H1 (cell line): Measurements from ENCODE around the gene ELAVL1. TPM values are rescaled to one million over a fixed set of nuclear protein-coding genes. Genes with fewer than 3 reads are reported as not detected.

Source experiments
- CTCF ChIA-PET: fragments of 300-600 bp; sonication (Branson Sonifier 250); formaldehyde crosslinking; loops from one replicate; lab custom pipeline; 2021; ENCODE audit not compliant: partially characterized antibody; lab: Charles Lee
- POLR2A ChIA-PET: fragments of 300-600 bp; sonication (Branson Sonifier 250); formaldehyde crosslinking; loops from one replicate; lab custom pipeline; 2021; ENCODE audit warnings: inconsistent platforms; ENCODE audit not compliant: partially characterized antibody; lab: Charles Lee
- DNase-seq, 2 experiments: peaks; one replicate each; pipeline versions ENCODE4 v3.0.0 to v3.0.0-alpha.2; 2010 to 2022; ENCODE audit warnings: low spot score in 2 of 2, low read depth in 1 of 2, mixed read lengths in 1 of 2
- FAIRE-seq: peaks from 2 replicates; lab custom pipeline; 2011; peaks lifted over from hg19 to GRCh38; lab: Jason Lieb, UNC
- H2AFZ ChIP-seq: 2 replicates; pipeline ENCODE4 v1.8.1; 2012; ENCODE audit warnings: low read length, inconsistent platforms
- H2AK5ac ChIP-seq: 2 replicates; pipeline ENCODE4 v1.6.1; 2013; ENCODE audit warnings: low read depth, low read length
- H2BK120ac ChIP-seq: replicated peaks from 2 replicates; pipeline ENCODE3; 2013; ENCODE audit warnings: low read depth, low read length, inconsistent platforms
- H2BK12ac ChIP-seq: 2 replicates; pipeline ENCODE4 v1.6.1; 2013; ENCODE audit warnings: low read depth, low read length
- H2BK15ac ChIP-seq: 2 replicates; pipeline ENCODE4 v1.6.1; 2013; ENCODE audit warnings: low read length
- H2BK20ac ChIP-seq: 2 replicates; pipeline ENCODE4 v1.6.1; 2013; ENCODE audit warnings: low read length
- H2BK5ac ChIP-seq: 2 replicates; pipeline ENCODE4 v1.6.1; 2013; ENCODE audit warnings: low read depth, low read length
- H3K14ac ChIP-seq: 2 replicates; pipeline ENCODE4 v1.6.1; 2013; ENCODE audit warnings: inconsistent platforms; ENCODE audit not compliant: insufficient read length
- H3K18ac ChIP-seq: 2 replicates; pipeline ENCODE4 v1.6.1; 2013; ENCODE audit warnings: low read length; ENCODE audit errors: extremely low read depth
- H3K23ac ChIP-seq: 2 replicates; pipeline ENCODE4 v1.6.1; 2013; ENCODE audit warnings: inconsistent platforms; ENCODE audit not compliant: insufficient read length
- H3K23me2 ChIP-seq: 2 replicates; pipeline ENCODE4 v1.6.1; 2013; ENCODE audit warnings: low read depth, low read length
- H3K27ac ChIP-seq: 2 replicates; pipeline ENCODE4 v1.6.1; 2011; ENCODE audit warnings: low read depth, low read length, inconsistent platforms
- H3K27me3 ChIP-seq, 4 experiments: replicated peaks in 1 of 4; 1 replicate in 1 of 4; 2 replicates in 3 of 4; pipeline versions ENCODE4 v1.6.1 to v1.8.1; 2011 to 2013; ENCODE audit warnings: low read length in 3 of 4, mild to moderate bottlenecking in 3 of 4, inconsistent platforms in 2 of 4, mixed read lengths in 2 of 4, moderate library complexity in 1 of 4; ENCODE audit not compliant: control insufficient read depth in 3 of 4, insufficient read depth in 3 of 4; ENCODE audit errors: extremely low read depth in 1 of 4
- H3K36me3 ChIP-seq, 4 experiments: 2 replicates each; pipeline versions ENCODE4 v1.6.1 to v1.8.1; 2011 to 2013; ENCODE audit warnings: mild to moderate bottlenecking in 4 of 4, low read length in 3 of 4, moderate library complexity in 2 of 4, control low read depth in 1 of 4, inconsistent platforms in 1 of 4; ENCODE audit not compliant: insufficient read depth in 4 of 4, control insufficient read depth in 2 of 4
- H3K4ac ChIP-seq: replicated peaks from 2 replicates; pipeline ENCODE3; 2013; ENCODE audit warnings: low read length, low read depth, mixed read lengths, inconsistent platforms; ENCODE audit not compliant: insufficient read length
- H3K4me1 ChIP-seq, 4 experiments: replicated peaks in 1 of 4; 1 replicate in 1 of 4; 2 replicates in 3 of 4; pipeline versions ENCODE4 v1.6.1 to v1.8.1; 2011 to 2013; ENCODE audit warnings: low read length in 3 of 4, inconsistent platforms in 2 of 4, mixed read lengths in 1 of 4; ENCODE audit not compliant: insufficient read depth in 4 of 4, control insufficient read depth in 3 of 4
- H3K4me2 ChIP-seq, 2 experiments: 2 replicates each; pipeline versions ENCODE4 v1.6.1 to v1.8.1; 2011 to 2013; ENCODE audit warnings: low read depth in 2 of 2, low read length in 2 of 2, control low read depth in 1 of 2, inconsistent platforms in 1 of 2, mild to moderate bottlenecking in 1 of 2; ENCODE audit not compliant: insufficient read depth in 1 of 2
- H3K4me3 ChIP-seq, 4 experiments: fragments of 200-600, 300-600 bp in 1 of 4; sonication (generic), shearing (Covaris generic), sonication (Bioruptor Twin) in 1 of 4; 2 replicates each; pipeline versions ENCODE4 v1.5.1 to v1.8.1; 2011 to 2016; ENCODE audit warnings: low read length in 4 of 4, low read depth in 3 of 4, control low read depth in 2 of 4, inconsistent platforms in 2 of 4, mild to moderate bottlenecking in 2 of 4, mixed read lengths in 1 of 4, moderate library complexity in 1 of 4; ENCODE audit not compliant: insufficient read depth in 2 of 4; ENCODE audit errors: extremely low read depth in 1 of 4
- H3K56ac ChIP-seq: replicated peaks from 2 replicates; pipeline ENCODE3; 2013; ENCODE audit warnings: low read depth, mild to moderate bottlenecking, mixed read lengths, low read length, inconsistent platforms; ENCODE audit not compliant: insufficient read length
- H3K79me1 ChIP-seq: 2 replicates; pipeline ENCODE4 v1.6.1; 2013; ENCODE audit warnings: low read depth, low read length, control low read depth
- H3K79me2 ChIP-seq, 2 experiments: 2 replicates each; pipeline versions ENCODE4 v1.6.1 to v1.8.1; 2012 to 2013; ENCODE audit warnings: low read length in 2 of 2, mild to moderate bottlenecking in 2 of 2, inconsistent platforms in 1 of 2; ENCODE audit not compliant: insufficient read depth in 2 of 2, control insufficient read depth in 1 of 2
- H3K9ac ChIP-seq, 4 experiments: replicated peaks in 1 of 4; 1 replicate in 1 of 4; 2 replicates in 3 of 4; pipeline versions ENCODE4 v1.6.1 to v1.8.1; 2011 to 2013; ENCODE audit warnings: low read depth in 3 of 4, low read length in 3 of 4, control low read depth in 2 of 4, mild to moderate bottlenecking in 2 of 4, moderate library complexity in 2 of 4, inconsistent platforms in 1 of 4; ENCODE audit errors: extremely low read depth in 1 of 4
- H3K9me3 ChIP-seq, 2 experiments: 2 replicates each; pipeline versions ENCODE4 v1.6.1 to v1.8.1; 2012 to 2013; ENCODE audit warnings: mild to moderate bottlenecking in 2 of 2, moderate library complexity in 2 of 2, control low read depth in 1 of 2, inconsistent platforms in 1 of 2, low read depth in 1 of 2, low read length in 1 of 2, mixed read lengths in 1 of 2; ENCODE audit not compliant: insufficient read depth in 2 of 2
- H4K20me1 ChIP-seq, 2 experiments: replicated peaks in 1 of 2; 2 replicates each; pipeline versions ENCODE3 to v1.8.1; 2011 to 2013; ENCODE audit warnings: inconsistent platforms in 2 of 2, low read length in 2 of 2, mild to moderate bottlenecking in 1 of 2; ENCODE audit not compliant: insufficient read depth in 2 of 2, control insufficient read depth in 1 of 2
- H4K5ac ChIP-seq: 2 replicates; pipeline ENCODE4 v1.6.1; 2013; ENCODE audit warnings: low read length, low read depth, mixed read lengths, inconsistent platforms; ENCODE audit not compliant: insufficient read length
- H4K8ac ChIP-seq: 2 replicates; pipeline ENCODE4 v1.8.0; 2013; ENCODE audit warnings: mild to moderate bottlenecking, moderate library complexity, low read length, inconsistent platforms; ENCODE audit not compliant: insufficient read depth; ENCODE audit errors: extremely low read depth
- H4K91ac ChIP-seq: replicated peaks from 2 replicates; pipeline ENCODE3; 2013; ENCODE audit warnings: low read length, mixed read lengths, inconsistent platforms; ENCODE audit not compliant: insufficient read length
- BACH1 ChIP-seq: IDR thresholded peaks from 2 replicates; pipeline ENCODE4 v1.6.1; 2012; ENCODE audit warnings: low read length, improper control_type of control experiment
- CTCF ChIP-seq, 3 experiments: IDR thresholded peaks; 1 replicate in 2 of 3; 2 replicates in 1 of 3; pipeline versions ENCODE4 v1.5.1 to v1.6.1; 2011; ENCODE audit warnings: low read length in 3 of 3, mild to moderate bottlenecking in 3 of 3, inconsistent platforms in 2 of 3, low read depth in 1 of 3, moderate library complexity in 1 of 3; ENCODE audit not compliant: insufficient read depth in 1 of 3; ENCODE audit errors: control extremely low read depth in 1 of 3
- EGR1 ChIP-seq: IDR thresholded peaks from 2 replicates; pipeline ENCODE4 v1.6.1; 2011; ENCODE audit warnings: low read depth, low read length, borderline replicate concordance
- FOSL1 ChIP-seq: IDR thresholded peaks from 2 replicates; pipeline ENCODE4 v1.6.1; 2011; ENCODE audit warnings: mild to moderate bottlenecking, low read depth, low read length, moderate library complexity; ENCODE audit not compliant: insufficient read depth
- JUN ChIP-seq: IDR thresholded peaks from 2 replicates; pipeline ENCODE4 v1.6.1; 2011; ENCODE audit warnings: low read depth, mild to moderate bottlenecking, improper control_type of control experiment, low read length
- KDM1A ChIP-seq: fragments of 200-600, 300-600 bp; sonication (generic); IDR thresholded peaks from 2 replicates; pipeline ENCODE4 v1.7.1; 2016; ENCODE audit warnings: mild to moderate bottlenecking, low read length, borderline replicate concordance
- MAX ChIP-seq: IDR thresholded peaks from 2 replicates; pipeline ENCODE4 v1.6.1; 2012; ENCODE audit warnings: inconsistent platforms
- POLR2A ChIP-seq, 2 experiments: IDR thresholded peaks; 1 replicate in 1 of 2; 2 replicates in 1 of 2; pipeline ENCODE4 v1.6.1; 2011; ENCODE audit warnings: low read depth in 2 of 2, low read length in 2 of 2, mild to moderate bottlenecking in 2 of 2; ENCODE audit errors: control extremely low read depth in 1 of 2
- RNF2 ChIP-seq: fragments of 200-900, 300-1000 bp; sonication (generic); IDR thresholded peaks from 2 replicates; pipeline ENCODE4 v1.7.1; 2016; ENCODE audit warnings: borderline replicate concordance, low read depth, mild to moderate bottlenecking, antibody characterized with exemption, low read length; ENCODE audit not compliant: poor library complexity, severe bottlenecking; ENCODE audit errors: missing control alignments
- TAF1 ChIP-seq: IDR thresholded peaks from 2 replicates; pipeline ENCODE4 v1.6.1; 2011; ENCODE audit warnings: mild to moderate bottlenecking, low read depth, low read length
- TBP ChIP-seq: IDR thresholded peaks from 2 replicates; pipeline ENCODE4 v1.6.1; 2011; ENCODE audit warnings: low read depth, low read length, improper control_type of control experiment
- TCF12 ChIP-seq: IDR thresholded peaks from 2 replicates; pipeline ENCODE4 v1.6.1; 2011; ENCODE audit warnings: low read depth, mild to moderate bottlenecking, low read length
- YY1 ChIP-seq: IDR thresholded peaks from 2 replicates; pipeline ENCODE4 v1.6.1; 2011; ENCODE audit warnings: low read depth, mild to moderate bottlenecking, low read length
- WGBS, 2 experiments: shearing (Covaris generic) in 1 of 2; methylation state at CpG; one replicate each; pipeline versions ENCODE4 v1.1.6 to v1.1.7; 2013 to 2015; ENCODE audit warnings: low lambda C conversion rate in 2 of 2, mixed read lengths in 2 of 2, inconsistent platforms in 1 of 2, low coverage in 1 of 2, missing lambda C conversion rate in 1 of 2; ENCODE audit not compliant: insufficient replicate concordance in 2 of 2, insufficient coverage in 1 of 2, insufficient read length in 1 of 2; ENCODE audit errors: extremely low coverage in 1 of 2, missing lambda C conversion rate in 1 of 2; 5-methylcytosine and 5-hydroxymethylcytosine counted together
- polyA plus RNA-seq, 7 experiments: library from polyadenylated mRNA; depleted of rRNA in 3 of 7; stranded (reverse) in 5 of 7; unstranded in 2 of 7; fragments of >200 nt in 5 of 7; fragments of 200-250 nt in 2 of 7; gene quantifications; 1 replicate in 5 of 7; 2 replicates in 1 of 7; 4 replicates in 1 of 7; pipeline versions ENCODE4 v1.2.1 to v1.2.3, GENCODE V29; 2011 to 2013; ENCODE audit warnings: missing spikeins in 2 of 7, mixed read lengths in 2 of 7
- total RNA-seq: library from RNA; stranded (reverse); fragmentation: NEBNext Ultra II Directional; extraction: Animal tissue kit (Norgen Biotek cat#: 25700); gene quantifications from 2 replicates; pipeline ENCODE4 v1.2.1, GENCODE V29; 2021

ELAVL1 gene
- total and polyA plus RNA-seq, 2 of the 8 experiments (the other 6 are each of a cell fraction or from before 2014, with no cell fraction given), result 56.7 to 163 TPM

- Histone ChIP-seq H2BK120ac (no peak overlapping the region), H3K18ac (no peak overlapping the region), H2AFZ (no peak overlapping the region), H2BK15ac (no peak overlapping the region), H3K23ac (no peak overlapping the region), H3K14ac (no peak overlapping the region), H2BK12ac (no peak overlapping the region), H4K8ac (no peak overlapping the region), H4K5ac (no peak overlapping the region), H3K4me2 (no peak overlapping the region), H3K27me3 (no peaks in the 10 kb centered on the region), H2BK5ac (no peak overlapping the region), H3K4me1 (peaks cover 0 to 1% (median 0%) of the 10 kb centered on the region in 4 experiments; a peak in 3 of 7 replicates), H3K4me3 (no peak overlapping the region), H3K9ac (no peak overlapping the region), H4K91ac (no peak overlapping the region), H3K36me3 (no peaks in the 10 kb centered on the region), H3K79me1 (no peaks in the 10 kb centered on the region), H3K4ac (no peak overlapping the region), H2AK5ac (no peak overlapping the region), H4K20me1 (no peaks in the 10 kb centered on the region), H3K9me3 (no peaks in the 10 kb centered on the region), H2BK20ac (no peak overlapping the region), H3K23me2 (no peaks in the 10 kb centered on the region), H3K27ac (no peak overlapping the region), H3K79me2 (no peaks in the 10 kb centered on the region), H3K56ac (no peak overlapping the region)
- DNase-seq, result no peak
- no peak for FAIRE-seq
- CTCF ChIA-PET, result no interaction called here
- 90% methylated on average over 5 of the region's 5 CpGs; no CpG with 5 or more reads in 1 of the 2 experiments for WGBS, 2 experiments
- POLR2A ChIA-PET, result no interaction called here
- TF ChIP-seq FOSL1, result no peak
- no peak for TF ChIP-seq MAX
- TF ChIP-seq TCF12, result no peak
- no peak for TF ChIP-seq RNF2
- no peak for TF ChIP-seq CTCF (IDR thresholded peaks at IDR 0.05; ENCODE audit: control extremely low read depth in 1 of 3, insufficient read depth in 1 of 3, low read depth in 1 of 3, low read length in 3 of 3)
- TF ChIP-seq TAF1, result no peak
- no peak for TF ChIP-seq JUN
- no peak for TF ChIP-seq TBP
- TF ChIP-seq YY1, result no peak
- no peak for TF ChIP-seq EGR1
- TF ChIP-seq KDM1A, result no peak
- TF ChIP-seq BACH1, result no peak
- TF ChIP-seq POLR2A (IDR thresholded peaks at IDR 0.05; ENCODE audit: control extremely low read depth in 1 of 2, low read depth in 2 of 2, low read length in 2 of 2), result no peak
Observed at GRCh38 chr19:8023371-8023770, 17.9 kb upstream of the ELAVL1 start.
